GM23248 (cell line): ENCODE measurements around the gene KCNMA1. TPM values are rescaled to one million over a fixed set of nuclear protein-coding genes. Genes with fewer than 3 reads are reported as not detected.

Experiments
- DNase-seq: peaks from one replicate; pipeline ENCODE4 v3.0.0-alpha.2; 2015
- H2AFZ ChIP-seq: fragments of 200-600 bp; sonication (generic); 2 replicates; pipeline ENCODE4 v1.6.1; 2016; ENCODE audit warnings: antibody characterized with exemption
- H3F3A ChIP-seq: fragments of 200-600 bp; sonication (generic); 2 replicates; pipeline ENCODE4 v1.6.1; 2016; ENCODE audit warnings: mild to moderate bottlenecking, antibody characterized with exemption, mixed run types; ENCODE audit not compliant: insufficient read depth
- H3K27ac ChIP-seq: fragments of 200-600 bp; sonication (generic); 2 replicates; pipeline ENCODE4 v1.5.1; 2016; ENCODE audit warnings: mild to moderate bottlenecking
- H3K27me3 ChIP-seq: fragments of 200-600 bp; sonication (generic); replicated peaks from 2 replicates; pipeline ENCODE4 v1.6.1; 2016; ENCODE audit warnings: mild to moderate bottlenecking; ENCODE audit not compliant: insufficient read depth
- H3K36me3 ChIP-seq: fragments of 200-600 bp; sonication (generic); 2 replicates; pipeline ENCODE4 v1.6.1; 2016; ENCODE audit warnings: low read depth, mild to moderate bottlenecking
- H3K4me1 ChIP-seq: fragments of 200-600 bp; sonication (generic); 2 replicates; pipeline ENCODE4 v1.6.1; 2016; ENCODE audit warnings: mild to moderate bottlenecking; ENCODE audit not compliant: insufficient read depth
- H3K4me2 ChIP-seq: fragments of 200-600 bp; sonication (generic); one replicate; pipeline ENCODE4 v1.6.1; 2016; ENCODE audit warnings: mild to moderate bottlenecking; ENCODE audit not compliant: unreplicated experiment
- H3K4me3 ChIP-seq: fragments of 200-600 bp; sonication (generic); 2 replicates; pipeline ENCODE4 v1.5.1; 2016; ENCODE audit warnings: mild to moderate bottlenecking
- H3K79me2 ChIP-seq: fragments of 200-600 bp; sonication (generic); 2 replicates; pipeline ENCODE4 v1.6.1; 2016; ENCODE audit warnings: mild to moderate bottlenecking; ENCODE audit not compliant: insufficient read depth
- H3K9ac ChIP-seq: fragments of 200-600 bp; sonication (generic); 2 replicates; pipeline ENCODE4 v1.6.1; 2016; ENCODE audit warnings: mild to moderate bottlenecking
- H3K9me2 ChIP-seq: fragments of 200-600 bp; sonication (generic); 2 replicates; pipeline ENCODE4 v1.6.1; 2016; ENCODE audit warnings: mixed run types, mild to moderate bottlenecking, moderate library complexity; ENCODE audit not compliant: insufficient read depth
- H3K9me3 ChIP-seq: fragments of 200-600 bp; sonication (generic); one replicate; pipeline ENCODE4 v1.6.1; 2017; ENCODE audit warnings: low read depth
- H4K20me1 ChIP-seq: fragments of 200-600 bp; sonication (generic); 2 replicates; pipeline ENCODE4 v1.6.0; 2016; ENCODE audit not compliant: insufficient read depth
- EZH2 ChIP-seq: fragments of 200-600 bp; sonication (generic); IDR thresholded peaks from 2 replicates; pipeline ENCODE4 v1.6.1; 2018; ENCODE audit warnings: antibody characterized with exemption, mild to moderate bottlenecking; ENCODE audit not compliant: insufficient read depth, poor library complexity, severe bottlenecking
- EZH2phosphoT487 ChIP-seq: fragments of 200-600 bp; sonication (generic); IDR thresholded peaks from 2 replicates; pipeline ENCODE4 v1.6.1; 2018; ENCODE audit warnings: antibody characterized with exemption, moderate library complexity, mild to moderate bottlenecking, low read depth; ENCODE audit not compliant: insufficient read depth
- WGBS, 2 experiments: methylation state at CpG; one replicate each; pipeline ENCODE4 v1.1.6; 2015 to 2017; ENCODE audit warnings: low lambda C conversion rate in 2 of 2, low coverage in 1 of 2; ENCODE audit errors: missing lambda C conversion rate in 2 of 2; 5-methylcytosine and 5-hydroxymethylcytosine counted together
- in situ Hi-C: fragments of 300-500 bp; cut with MboI; formaldehyde crosslinking; loops from 2 replicates; pipeline ENCODE4 v1.15.0; 2020
- polyA plus RNA-seq: library from polyadenylated mRNA; unstranded; fragments of >200 nt; fragmentation: Nextera tagmentation; extraction: Ambion mirVana; gene quantifications from 2 replicates; pipeline ENCODE4 v1.2.1, GENCODE V29; 2016
- total RNA-seq: library from RNA; depleted of rRNA; stranded (reverse); fragments of >200 nt; shearing (Covaris generic); gene quantifications from 2 replicates; pipeline ENCODE4 v1.2.3, GENCODE V29; 2014

Gene KCNMA1
- total and polyA plus RNA-seq, 2 experiments from 2014 or later, result 14.2 to 25.1 TPM

DNA sequence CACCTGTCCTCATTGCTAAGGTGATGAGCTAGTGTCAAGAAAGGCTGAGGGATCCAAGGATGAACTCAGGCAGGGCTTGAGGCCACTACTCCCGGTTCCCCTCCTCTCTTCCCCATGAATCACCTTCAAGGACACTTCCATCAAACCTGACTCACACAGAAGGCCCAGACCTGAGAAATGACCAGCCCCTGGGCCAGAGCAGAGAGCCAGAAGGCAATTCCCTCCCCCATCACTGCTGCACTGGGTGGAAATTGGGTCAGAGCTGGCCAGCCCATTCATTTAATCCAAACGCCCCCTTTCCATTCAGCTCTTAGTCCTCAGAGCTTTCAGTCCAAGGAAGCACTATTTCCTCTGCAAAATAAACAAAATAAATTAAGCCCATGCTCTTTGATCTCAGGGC, 182.0 kb downstream of the KCNMA1 start:
- peak; percentile 58 for DNase-seq
- in situ Hi-C loops, result no loop called here

GRCh38 chr10:77452952-77453564, 184.6 kb downstream of the KCNMA1 start:
- TF ChIP-seq EZH2phosphoT487 (no peak), EZH2 (no peak)
- H3K27ac ChIP-seq, result no peak overlapping the region
- H3K4me2 ChIP-seq, result no peak overlapping the region
- H4K20me1 ChIP-seq, result no peaks in the 10 kb centered on the region
- H3K4me1 ChIP-seq, result no peaks in the 10 kb centered on the region
- no peaks in the 10 kb centered on the region for H3K36me3 ChIP-seq
- no peak overlapping the region for H3K9ac ChIP-seq
- no peak for DNase-seq
- in situ Hi-C loops, result no loop called here
- no peak overlapping the region for H3K4me3 ChIP-seq
- H3K9me3 ChIP-seq, result no peaks in the 10 kb centered on the region
- H3K79me2 ChIP-seq, result no peaks in the 10 kb centered on the region
- no peaks in the 10 kb centered on the region for H3K9me2 ChIP-seq
- H2AFZ ChIP-seq, result no peak overlapping the region
- WGBS, 2 experiments, result 82 to 86% methylated on average over 4 of the region's 4 CpGs
- H3F3A ChIP-seq, result no peaks in the 10 kb centered on the region
- H3K27me3 ChIP-seq, result no peaks in the 10 kb centered on the region

More for the DNA sequence above, 182.0 kb downstream of the KCNMA1 start:
- 71 to 75% methylated on average over 2 of the region's 2 CpGs for WGBS, 2 experiments
- Histone ChIP-seq H3K9me2 (no peaks in the 10 kb centered on the region), H2AFZ (no peak overlapping the region), H3K9me3 (no peaks in the 10 kb centered on the region), H3K27me3 (no peaks in the 10 kb centered on the region), H3F3A (no peaks in the 10 kb centered on the region), H3K4me1 (no peaks in the 10 kb centered on the region), H3K27ac (no peak overlapping the region), H3K79me2 (no peaks in the 10 kb centered on the region), H3K4me3 (no peak overlapping the region), H3K36me3 (no peaks in the 10 kb centered on the region), H3K4me2 (no peak overlapping the region), H3K9ac (no peak overlapping the region), H4K20me1 (no peaks in the 10 kb centered on the region)
- TF ChIP-seq EZH2phosphoT487, result no peak
- TF ChIP-seq EZH2, result no peak

- no peaks in the 10 kb centered on the region for H3K9me2 ChIP-seq
- no peaks in the 10 kb centered on the region for H3K79me2 ChIP-seq
- TF ChIP-seq EZH2phosphoT487 (no peak), EZH2 (no peak)
- H2AFZ ChIP-seq, result no peak overlapping the region
- in situ Hi-C loops, result no loop called here
- H3K9me3 ChIP-seq, result no peaks in the 10 kb centered on the region
- no peak overlapping the region for H3K4me3 ChIP-seq
- H3K4me2 ChIP-seq, result no peak overlapping the region
- H3K27ac ChIP-seq, result no peak overlapping the region
- H3K36me3 ChIP-seq, result no peaks in the 10 kb centered on the region
- H4K20me1 ChIP-seq, result no peaks in the 10 kb centered on the region
- no peaks in the 10 kb centered on the region for H3K27me3 ChIP-seq
- WGBS, 2 experiments, result 98 to 100% methylated on average over 2 of the region's 2 CpGs
- DNase-seq, result no peak
- no peaks in the 10 kb centered on the region for H3K4me1 ChIP-seq
- H3K9ac ChIP-seq, result no peak overlapping the region
- no peaks in the 10 kb centered on the region for H3F3A ChIP-seq
Measured at GRCh38 chr10:77451886-77452285, 185.7 kb downstream of the KCNMA1 start.

- Histone ChIP-seq H3F3A (no peaks in the 10 kb centered on the region), H3K9me3 (no peaks in the 10 kb centered on the region), H3K36me3 (no peaks in the 10 kb centered on the region), H3K79me2 (no peaks in the 10 kb centered on the region), H3K9me2 (no peaks in the 10 kb centered on the region), H4K20me1 (no peaks in the 10 kb centered on the region), H3K27ac (no peak overlapping the region), H3K4me2 (no peak overlapping the region), H3K4me3 (no peak overlapping the region), H3K9ac (no peak overlapping the region), H2AFZ (no peak overlapping the region), H3K4me1 (no peaks in the 10 kb centered on the region), H3K27me3 (no peaks in the 10 kb centered on the region)
- TF ChIP-seq EZH2, result no peak
- no peak for TF ChIP-seq EZH2phosphoT487
- in situ Hi-C loops, result no loop called here
- DNase-seq, result no peak
- WGBS, 2 experiments, result 85 to 91% methylated on average over 5 of the region's 5 CpGs
Measured at GRCh38 chr10:77448226-77448625, 189.4 kb downstream of the KCNMA1 start.

DNA sequence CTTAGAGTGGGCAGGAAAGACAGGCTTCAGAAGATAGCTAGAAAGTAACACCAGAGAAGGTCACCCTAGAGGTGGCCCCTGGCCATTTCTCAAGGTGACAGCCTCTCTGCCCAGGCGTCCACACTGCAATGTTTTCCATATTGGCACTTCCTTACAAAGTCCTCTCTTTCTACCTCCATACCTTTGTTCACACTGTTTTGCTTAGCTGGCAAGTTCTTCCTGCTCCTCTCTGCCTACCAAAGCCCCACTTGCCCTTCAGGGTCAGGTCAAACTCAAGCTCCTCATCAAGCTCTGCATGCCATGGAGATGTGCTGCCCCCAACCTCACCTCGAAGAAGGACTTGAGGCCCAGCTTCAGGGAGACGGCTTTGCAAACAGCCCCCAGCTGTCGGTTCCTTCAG, 190.9 kb downstream of the KCNMA1 start:
- Histone ChIP-seq H2AFZ (no peak overlapping the region), H3K79me2 (no peaks in the 10 kb centered on the region), H4K20me1 (no peaks in the 10 kb centered on the region), H3K4me2 (no peak overlapping the region), H3K36me3 (no peaks in the 10 kb centered on the region), H3K4me3 (no peak overlapping the region), H3K9ac (no peak overlapping the region), H3K27ac (no peak overlapping the region), H3K4me1 (no peaks in the 10 kb centered on the region), H3K27me3 (no peaks in the 10 kb centered on the region), H3F3A (no peaks in the 10 kb centered on the region), H3K9me2 (no peaks in the 10 kb centered on the region), H3K9me3 (no peaks in the 10 kb centered on the region)
- TF ChIP-seq EZH2, result no peak
- 84 to 90% methylated on average over 4 of the region's 4 CpGs for WGBS, 2 experiments
- in situ Hi-C loops, result no loop called here
- no peak for DNase-seq
